ENCODE results near the gene KIF13A. TPM values are rescaled to one million over a fixed set of nuclear protein-coding genes. Genes with fewer than 3 reads are reported as not detected.
"Not testable (repeated sequence)": the region's sequence is repeated elsewhere in the genome, so short reads cannot be mapped to it uniquely, and the experiment has no call there.

Gene KIF13A
- total RNA-seq, 4 donors from 2014 or later, result 38.6 to 64.3 (median 43.9) TPM

- no peak for TF ChIP-seq CTCF (IDR thresholded peaks at IDR 0.05)
- ATAC-seq (ENCODE audit: low FRiP score), result no peak
- DNase-seq (ENCODE audit: low spot score), result no peak
These were observed 167.4 kb downstream of the KIF13A start for GRCh38 chr6:17820055-17820454.

- no peak for TF ChIP-seq CTCF (IDR thresholded peaks at IDR 0.05)
- DNase-seq (ENCODE audit: low spot score) (no peak), ATAC-seq (ENCODE audit: low FRiP score) (no peak)
These were observed 169.7 kb downstream of the KIF13A start for GRCh38 chr6:17817763-17818162.

GRCh38 chr6:17816921-17817611 is 170.4 kb downstream of the KIF13A start:
- DNase-seq (ENCODE audit: low spot score) (no peak), ATAC-seq (ENCODE audit: low FRiP score) (no peak)
- no peak for TF ChIP-seq CTCF (IDR thresholded peaks at IDR 0.05)

- no peak for ATAC-seq (ENCODE audit: low FRiP score)
- no peak for TF ChIP-seq CTCF (IDR thresholded peaks at IDR 0.05)
- no peak for DNase-seq (ENCODE audit: low spot score)
These were observed 173.9 kb downstream of the KIF13A start for GRCh38 chr6:17813542-17813941.

- ATAC-seq (ENCODE audit: low FRiP score) (no peak), DNase-seq (ENCODE audit: low spot score) (no peak)
- TF ChIP-seq CTCF (IDR thresholded peaks at IDR 0.05), result no peak
These were observed 175.1 kb downstream of the KIF13A start for GRCh38 chr6:17812311-17812710.

- no peak for ATAC-seq (ENCODE audit: low FRiP score)
- DNase-seq (ENCODE audit: low spot score), result no peak
- TF ChIP-seq CTCF (IDR thresholded peaks at IDR 0.05), result no peak
These were observed 178.8 kb downstream of the KIF13A start for GRCh38 chr6:17808609-17809008.

GRCh38 chr6:17807431-17807830 is 180.0 kb downstream of the KIF13A start:
- not testable (repeated sequence) for DNase-seq (ENCODE audit: low spot score); ATAC-seq (ENCODE audit: low FRiP score)
